HG03135 (cell line): ENCODE results near the gene RGPD3.
"Not testable (repeated sequence)": the region's sequence is repeated elsewhere in the genome, so short reads cannot be mapped to it uniquely, and the experiment has no call there.

Experiments
- ATAC-seq: cut with Tn5 transposase; IDR thresholded peaks from one replicate; pipeline ENCODE4 v1.9.1; 2021; ENCODE audit warnings: mild to moderate bottlenecking, moderate library complexity; ENCODE audit not compliant: unreplicated experiment

RGPD3 gene

GRCh38 chr2:106468107-106468506 is at the start of gene RGPD3:
Gene RGPD3, minus strand, starts transcription at chr2:106468413. Its CDS starts 125 bp downstream, at chr2:106468288.
- ATAC-seq = not testable (repeated sequence)

- ATAC-seq = no peak
These were observed 49.1 kb upstream of the RGPD3 start for GRCh38 chr2:106517329-106517728.

GRCh38 chr2:106516864-106517263 is 48.7 kb upstream of the RGPD3 start:
- ATAC-seq = no peak

GRCh38 chr2:106516436-106516835 is 48.2 kb upstream of the RGPD3 start:
- no peak for ATAC-seq

GRCh38 chr2:106514827-106515226 is 46.6 kb upstream of the RGPD3 start:
- ATAC-seq = not testable (repeated sequence)

GRCh38 chr2:106513391-106513790 is 45.2 kb upstream of the RGPD3 start:
- ATAC-seq = not testable (repeated sequence)

GRCh38 chr2:106511934-106512333 is 43.7 kb upstream of the RGPD3 start:
- ATAC-seq = not testable (repeated sequence)

- not testable (repeated sequence) for ATAC-seq
These were observed 43.3 kb upstream of the RGPD3 start for GRCh38 chr2:106511476-106511901.

- ATAC-seq = not testable (repeated sequence)
These were observed 42.6 kb upstream of the RGPD3 start for GRCh38 chr2:106510791-106511190.

- not testable (repeated sequence) for ATAC-seq
These were observed 41.2 kb upstream of the RGPD3 start for GRCh38 chr2:106509374-106509770.

- not testable (repeated sequence) for ATAC-seq
These were observed 40.6 kb upstream of the RGPD3 start for GRCh38 chr2:106508660-106509373.

GRCh38 chr2:106506002-106506687 is 37.9 kb upstream of the RGPD3 start:
- not testable (repeated sequence) for ATAC-seq

- ATAC-seq = not testable (repeated sequence)
These were observed 36.6 kb upstream of the RGPD3 start for GRCh38 chr2:106504787-106505186.

GRCh38 chr2:106504192-106504591 is 36.0 kb upstream of the RGPD3 start:
- not testable (repeated sequence) for ATAC-seq

- not testable (repeated sequence) for ATAC-seq
These were observed 34.1 kb upstream of the RGPD3 start for GRCh38 chr2:106502351-106502750.

GRCh38 chr2:106500350-106500749 is 32.1 kb upstream of the RGPD3 start:
- not testable (repeated sequence) for ATAC-seq

GRCh38 chr2:106498549-106498948 is 30.3 kb upstream of the RGPD3 start:
- not testable (repeated sequence) for ATAC-seq

- ATAC-seq = not testable (repeated sequence)
These were observed 24.7 kb upstream of the RGPD3 start for GRCh38 chr2:106492913-106493312.

GRCh38 chr2:106492399-106492798 is 24.2 kb upstream of the RGPD3 start:
- not testable (repeated sequence) for ATAC-seq

GRCh38 chr2:106489701-106490100 is 21.5 kb upstream of the RGPD3 start:
- not testable (repeated sequence) for ATAC-seq

GRCh38 chr2:106487386-106488191 is 19.4 kb upstream of the RGPD3 start:
- not testable (repeated sequence) for ATAC-seq
